ENCODE results near the gene SEZ6L. TPM values are rescaled to one million over a fixed set of nuclear protein-coding genes. Genes with fewer than 3 reads are reported as not detected.

Gene SEZ6L
- total RNA-seq (1 to 10 TPM in 2 of 4 donors, under 1 TPM in 2; 0.49 to 2.1 (median 0.96) TPM), polyA plus RNA-seq (under 1 TPM in 1 of 3 donors, not detected in 2; 0.57 TPM)

- Histone ChIP-seq H3K4me1 (peaks cover 0 to 25% (median 18%) of the 10 kb centered on the region in 4 donors), H3K9me3 (no peaks in the 10 kb centered on the region), H3K4me3 (peak within 1 kb of the TSS in 3 of 4 donors; percentile 36 to 56 (median 49)), H3K27ac (no peak within 1 kb of the TSS), H3K36me3 (no peaks in the 10 kb centered on the region), H3K27me3 (peaks cover 15 to 95% (median 66%) of the 10 kb centered on the region in 3 donors)
- intact Hi-C loops (cut with DNase I), result no loop called here
- DNase-seq, result no peak
- 1 to 4% methylated on average over 91 to 92 of the region's 92 CpGs for WGBS, 2 donors
- TF ChIP-seq POLR2AphosphoS5 (IDR thresholded peaks at IDR 0.05), result no peak
- TF ChIP-seq EP300 (IDR thresholded peaks at IDR 0.05), result no peak
- no peak for TF ChIP-seq CTCF (IDR thresholded peaks at IDR 0.05)
- TF ChIP-seq POLR2A (IDR thresholded peaks at IDR 0.05), result no peak
These were observed at the start of gene SEZ6L for GRCh38 chr22:26169315-26170111. SEZ6L (plus strand) TSS chr22:26169462; CDS start chr22:26169670, 208 bp downstream.

GRCh38 chr22:26122920-26123468, 46.3 kb upstream of the SEZ6L start:
- TF ChIP-seq CTCF (IDR thresholded peaks at IDR 0.05), result no peak
- no peak for TF ChIP-seq POLR2AphosphoS5 (IDR thresholded peaks at IDR 0.05)
- no peak for TF ChIP-seq EP300 (IDR thresholded peaks at IDR 0.05)
- TF ChIP-seq POLR2A (IDR thresholded peaks at IDR 0.05), result no peak
- intact Hi-C loops (cut with DNase I), result no loop called here
- 79 to 81% methylated on average over 4 of the region's 4 CpGs for WGBS, 2 donors
- no peaks in the 10 kb centered on the region for H3K4me1 ChIP-seq
- no peaks in the 10 kb centered on the region for H3K36me3 ChIP-seq
- no peak overlapping the region for H3K4me3 ChIP-seq
- no peak overlapping the region for H3K27ac ChIP-seq
- no peaks in the 10 kb centered on the region for H3K9me3 ChIP-seq
- peaks cover 0 to 9% (median 0%) of the 10 kb centered on the region in 3 donors for H3K27me3 ChIP-seq
- no peak for DNase-seq

- no peak for DNase-seq
- H3K36me3 ChIP-seq, result no peaks in the 10 kb centered on the region
These were observed 44.1 kb upstream of the SEZ6L start for GRCh38 chr22:26124991-26125725.

GRCh38 chr22:26127126-26127525, 42.1 kb upstream of the SEZ6L start:
- no peak for DNase-seq
- TF ChIP-seq CTCF (IDR thresholded peaks at IDR 0.05) (no peak), POLR2AphosphoS5 (IDR thresholded peaks at IDR 0.05) (no peak), EP300 (IDR thresholded peaks at IDR 0.05) (no peak), POLR2A (IDR thresholded peaks at IDR 0.05) (no peak)
- Histone ChIP-seq H3K4me3 (no peak overlapping the region), H3K4me1 (no peaks in the 10 kb centered on the region), H3K9me3 (no peaks in the 10 kb centered on the region), H3K27me3 (no peaks in the 10 kb centered on the region), H3K27ac (no peak overlapping the region), H3K36me3 (no peaks in the 10 kb centered on the region)
- intact Hi-C loops (cut with DNase I), result no loop called here
- 63 to 81% methylated on average over 5 of the region's 5 CpGs for WGBS, 2 donors

More at GRCh38 chr22:26124991-26125725, 44.1 kb upstream of the SEZ6L start:
- Histone ChIP-seq H3K4me3 (no peak overlapping the region), H3K4me1 (no peaks in the 10 kb centered on the region), H3K27me3 (peaks cover 0 to 9% (median 0%) of the 10 kb centered on the region in 3 donors), H3K27ac (no peak overlapping the region), H3K9me3 (no peaks in the 10 kb centered on the region)
- TF ChIP-seq EP300 (IDR thresholded peaks at IDR 0.05) (no peak), CTCF (IDR thresholded peaks at IDR 0.05) (no peak), POLR2A (IDR thresholded peaks at IDR 0.05) (no peak), POLR2AphosphoS5 (IDR thresholded peaks at IDR 0.05) (no peak)
- WGBS, 2 donors, result 71 to 73% methylated on average over 10 of the region's 10 CpGs
- intact Hi-C loops (cut with DNase I), result no loop called here
